Mammary epithelial cell (primary cell): ENCODE results near the gene CFAP299.

Experiments used
- EZH2 ChIP-seq: IDR thresholded peaks from 2 replicates; pipeline ENCODE4 v1.6.1; 2012; ENCODE audit warnings: low read length, inconsistent platforms, borderline replicate concordance
- TF ChIP-seq, protein P1 (sequence below), 2 donors: IDR thresholded peaks in 1 of 2; conservative IDR thresholded peaks in 1 of 2; 2 replicates each; pipeline ENCODE4 v1.5.1; 2011 to 2012; ENCODE audit warnings: inconsistent platforms in 2 of 2, low read length in 2 of 2, mild to moderate bottlenecking in 2 of 2, control low read depth in 1 of 2, low read depth in 1 of 2; ENCODE audit not compliant: insufficient read depth in 1 of 2; ENCODE audit errors: extremely low read depth in 1 of 2

DNA sequence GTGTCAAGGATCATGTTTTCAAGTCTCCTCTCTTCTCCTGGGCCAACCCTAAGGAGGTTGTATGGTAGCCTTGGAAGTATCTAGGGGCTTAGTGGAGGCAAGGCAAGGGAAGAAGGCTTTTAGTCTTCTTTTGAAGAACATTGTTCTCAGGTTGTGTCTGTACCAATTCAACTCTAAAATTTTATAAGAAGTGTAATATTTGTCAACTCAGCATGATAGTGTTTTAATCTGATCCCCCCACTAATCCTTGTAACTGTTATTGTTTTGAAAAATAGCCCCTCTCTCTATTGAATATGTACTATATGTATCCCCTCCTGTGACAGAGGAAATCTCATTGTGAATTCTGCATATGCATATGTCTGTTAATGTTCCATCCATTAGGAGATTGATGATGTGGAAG, 345.4 kb downstream of the CFAP299 start:
- TF ChIP-seq, protein P1, sequence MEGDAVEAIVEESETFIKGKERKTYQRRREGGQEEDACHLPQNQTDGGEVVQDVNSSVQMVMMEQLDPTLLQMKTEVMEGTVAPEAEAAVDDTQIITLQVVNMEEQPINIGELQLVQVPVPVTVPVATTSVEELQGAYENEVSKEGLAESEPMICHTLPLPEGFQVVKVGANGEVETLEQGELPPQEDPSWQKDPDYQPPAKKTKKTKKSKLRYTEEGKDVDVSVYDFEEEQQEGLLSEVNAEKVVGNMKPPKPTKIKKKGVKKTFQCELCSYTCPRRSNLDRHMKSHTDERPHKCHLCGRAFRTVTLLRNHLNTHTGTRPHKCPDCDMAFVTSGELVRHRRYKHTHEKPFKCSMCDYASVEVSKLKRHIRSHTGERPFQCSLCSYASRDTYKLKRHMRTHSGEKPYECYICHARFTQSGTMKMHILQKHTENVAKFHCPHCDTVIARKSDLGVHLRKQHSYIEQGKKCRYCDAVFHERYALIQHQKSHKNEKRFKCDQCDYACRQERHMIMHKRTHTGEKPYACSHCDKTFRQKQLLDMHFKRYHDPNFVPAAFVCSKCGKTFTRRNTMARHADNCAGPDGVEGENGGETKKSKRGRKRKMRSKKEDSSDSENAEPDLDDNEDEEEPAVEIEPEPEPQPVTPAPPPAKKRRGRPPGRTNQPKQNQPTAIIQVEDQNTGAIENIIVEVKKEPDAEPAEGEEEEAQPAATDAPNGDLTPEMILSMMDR (conservative IDR thresholded peaks at IDR 0.05 in 1 of 2, IDR thresholded peaks at IDR 0.05 in 1 of 2; ENCODE audit: extremely low read depth in 1 of 2, insufficient read depth in 1 of 2, low read depth in 1 of 2, low read length in 2 of 2): no peak
- TF ChIP-seq EZH2: no peak
